IMR-90 (cell line): ENCODE measurements around the gene HOXA10. TPM values are rescaled to one million over a fixed set of nuclear protein-coding genes. Genes with fewer than 3 reads are reported as not detected.

Source experiments
- ATAC-seq: fragments of 200-7000 bp; cut with Tn5 transposase; 2 replicates; pipeline ENCODE4 v1.9.1; 2020; ENCODE audit warnings: low read depth, mild to moderate bottlenecking, moderate library complexity
- BruUV-seq: library from RNA; stranded (reverse); fragments of 400-500 nt; replicated peaks from 2 replicates; lab custom pipeline; 2021; lab: Mats Ljungman, UMichigan
- CTCF ChIA-PET: fragments of 300-600 bp; formaldehyde crosslinking; extraction: SDS; loops from one replicate; lab custom pipeline; 2021; ENCODE audit warnings: antibody characterized with exemption; lab: Yijun Ruan, JAX
- POLR2A ChIA-PET: fragments of 300-600 bp; sonication (Branson Sonifier 250); formaldehyde crosslinking; loops from one replicate; lab custom pipeline; 2022; ENCODE audit warnings: antibody characterized with exemption; ENCODE audit not compliant: unreplicated experiment; lab: Charles Lee
- DNase-seq: peaks from one replicate; pipeline ENCODE4 v3.0.0; 2013
- H2AFZ ChIP-seq: replicated peaks from 2 replicates; pipeline ENCODE3; 2013; ENCODE audit warnings: low read length, mild to moderate bottlenecking; ENCODE audit not compliant: poor library complexity
- H2AK5ac ChIP-seq: 2 replicates; pipeline ENCODE4 v1.6.1; 2013; ENCODE audit warnings: low read depth, low read length, inconsistent platforms
- H2AK9ac ChIP-seq: replicated peaks from 2 replicates; pipeline ENCODE3; 2013; ENCODE audit warnings: mild to moderate bottlenecking, low read depth, low read length, moderate library complexity; ENCODE audit not compliant: poor library complexity
- H2BK120ac ChIP-seq: 2 replicates; pipeline ENCODE4 v1.6.1; 2013; ENCODE audit warnings: low read depth, low read length, inconsistent platforms
- H2BK15ac ChIP-seq: 3 replicates; pipeline ENCODE4 v1.6.1; 2013; ENCODE audit warnings: low read depth, low read length, inconsistent platforms
- H2BK20ac ChIP-seq: 2 replicates; pipeline ENCODE4 v1.6.1; 2013; ENCODE audit warnings: low read depth, mild to moderate bottlenecking, inconsistent platforms, low read length, moderate library complexity
- H2BK5ac ChIP-seq: 2 replicates; pipeline ENCODE4 v1.6.1; 2013; ENCODE audit warnings: mild to moderate bottlenecking, low read depth, low read length, inconsistent platforms; ENCODE audit not compliant: poor library complexity, severe bottlenecking
- H3K14ac ChIP-seq: replicated peaks from 2 replicates; pipeline ENCODE4 v1.6.1; 2013; ENCODE audit warnings: low read depth, low read length, inconsistent platforms
- H3K18ac ChIP-seq: 2 replicates; pipeline ENCODE4 v1.6.1; 2013; ENCODE audit warnings: low read depth, low read length, control low read depth
- H3K23ac ChIP-seq: 2 replicates; pipeline ENCODE4 v1.6.1; 2013; ENCODE audit warnings: low read depth, low read length, inconsistent platforms
- H3K27ac ChIP-seq: 2 replicates; pipeline ENCODE4 v1.5.1; 2013; ENCODE audit warnings: mild to moderate bottlenecking, control low read depth, low read length; ENCODE audit not compliant: insufficient read depth
- H3K27me3 ChIP-seq: 2 replicates; pipeline ENCODE4 v1.6.1; 2013; ENCODE audit warnings: low read length; ENCODE audit not compliant: control insufficient read depth, insufficient read depth
- H3K36me3 ChIP-seq: 2 replicates; pipeline ENCODE4 v1.6.1; 2013; ENCODE audit warnings: low read length, mixed read lengths; ENCODE audit not compliant: control insufficient read depth, insufficient read depth
- H3K4ac ChIP-seq: 2 replicates; pipeline ENCODE4 v1.6.1; 2013; ENCODE audit warnings: low read depth, low read length, inconsistent platforms
- H3K4me1 ChIP-seq: 2 replicates; pipeline ENCODE4 v1.6.1; 2013; ENCODE audit warnings: low read length, mixed read lengths; ENCODE audit not compliant: control insufficient read depth, insufficient read depth
- H3K4me2 ChIP-seq: 2 replicates; pipeline ENCODE4 v1.6.1; 2013; ENCODE audit warnings: low read depth, mild to moderate bottlenecking, control low read depth, low read length, moderate library complexity
- H3K4me3 ChIP-seq: 2 replicates; pipeline ENCODE4 v1.5.1; 2013; ENCODE audit warnings: low read depth, mild to moderate bottlenecking, control low read depth, low read length, moderate library complexity; ENCODE audit not compliant: insufficient read depth
- H3K56ac ChIP-seq: 2 replicates; pipeline ENCODE4 v1.6.1; 2013; ENCODE audit warnings: low read length, inconsistent platforms; ENCODE audit not compliant: insufficient read depth; ENCODE audit errors: extremely low read depth
- H3K79me1 ChIP-seq, 2 experiments: 2 replicates each; pipeline ENCODE4 v1.6.1; 2013; ENCODE audit warnings: low read length in 2 of 2, inconsistent platforms in 1 of 2, low read depth in 1 of 2
- H3K9ac ChIP-seq: 2 replicates; pipeline ENCODE4 v1.6.1; 2013; ENCODE audit warnings: low read depth, low read length, control low read depth
- H3K9me1 ChIP-seq: 2 replicates; pipeline ENCODE4 v1.6.1; 2013; ENCODE audit warnings: low read length, inconsistent platforms; ENCODE audit not compliant: insufficient read depth
- H3K9me3 ChIP-seq: 2 replicates; pipeline ENCODE4 v1.6.1; 2013; ENCODE audit warnings: low read length; ENCODE audit not compliant: control insufficient read depth, insufficient read depth
- H4K20me1 ChIP-seq: 2 replicates; pipeline ENCODE4 v1.6.1; 2013; ENCODE audit warnings: low read length, inconsistent platforms; ENCODE audit not compliant: insufficient read depth
- H4K5ac ChIP-seq: 2 replicates; pipeline ENCODE4 v1.6.1; 2013; ENCODE audit warnings: mild to moderate bottlenecking, low read depth, low read length, control low read depth
- H4K8ac ChIP-seq, 2 experiments: 2 replicates each; pipeline ENCODE4 v1.6.1; 2013; ENCODE audit warnings: low read depth in 2 of 2, low read length in 2 of 2, control low read depth in 1 of 2, inconsistent platforms in 1 of 2
- H4K91ac ChIP-seq: 2 replicates; pipeline ENCODE4 v1.6.1; 2013; ENCODE audit warnings: low read depth, low read length, inconsistent platforms; ENCODE audit not compliant: insufficient read depth
- BHLHE40 ChIP-seq: fragments of 150-350 bp; IDR thresholded peaks from 2 replicates; pipeline ENCODE4 v1.6.1; 2016; ENCODE audit warnings: mild to moderate bottlenecking, low read depth, low read length
- CEBPB ChIP-seq: IDR thresholded peaks from 2 replicates; pipeline ENCODE4 v1.6.1; 2012; ENCODE audit warnings: low read depth, low read length, improper control_type of control experiment
- CHD1 ChIP-seq: IDR thresholded peaks from 2 replicates; pipeline ENCODE4 v1.6.1; 2012; ENCODE audit warnings: low read depth, low read length, improper control_type of control experiment
- FOS ChIP-seq: fragments of 150-350 bp; IDR thresholded peaks from 2 replicates; pipeline ENCODE4 v1.6.1; 2016; ENCODE audit warnings: low read depth, low read length
- MAFK ChIP-seq: IDR thresholded peaks from 2 replicates; pipeline ENCODE4 v1.6.1; 2012; ENCODE audit warnings: low read depth, low read length, improper control_type of control experiment
- MAZ ChIP-seq: IDR thresholded peaks from 2 replicates; pipeline ENCODE4 v1.6.1; 2012; ENCODE audit warnings: low read depth, mild to moderate bottlenecking, low read length, improper control_type of control experiment, moderate library complexity, borderline replicate concordance
- MXI1 ChIP-seq: IDR thresholded peaks from 2 replicates; pipeline ENCODE4 v1.6.1; 2012; ENCODE audit warnings: low read depth, mild to moderate bottlenecking, low read length, moderate library complexity, borderline replicate concordance
- POLR2A ChIP-seq: IDR thresholded peaks from 2 replicates; pipeline ENCODE4 v1.6.1; 2012; ENCODE audit warnings: mild to moderate bottlenecking, low read depth, low read length
- RAD21 ChIP-seq: IDR thresholded peaks from 2 replicates; pipeline ENCODE4 v1.6.1; 2012; ENCODE audit warnings: low read length, improper control_type of control experiment
- RCOR1 ChIP-seq: IDR thresholded peaks from 2 replicates; pipeline ENCODE4 v1.6.1; 2012; ENCODE audit warnings: mild to moderate bottlenecking, low read length, improper control_type of control experiment; ENCODE audit not compliant: insufficient replicate concordance
- RFX5 ChIP-seq: IDR thresholded peaks from 2 replicates; pipeline ENCODE4 v1.8.0; 2012; ENCODE audit warnings: low read depth, mild to moderate bottlenecking, low read length, moderate library complexity
- SMC3 ChIP-seq: fragments of 150-350 bp; IDR thresholded peaks from 2 replicates; pipeline ENCODE4 v1.6.1; 2016; ENCODE audit warnings: low read depth, mild to moderate bottlenecking, antibody characterized with exemption, low read length, moderate library complexity
- USF2 ChIP-seq: fragments of 150-350 bp; IDR thresholded peaks from 2 replicates; pipeline ENCODE4 v1.6.1; 2017; ENCODE audit warnings: mild to moderate bottlenecking, antibody characterized with exemption, low read length, low read depth
- WGBS, 2 experiments: methylation state at CpG; one replicate each; pipeline versions ENCODE4 v1.1.5 to v1.1.7; 2013; ENCODE audit warnings: missing lambda C conversion rate in 2 of 2; ENCODE audit not compliant: insufficient read length in 1 of 2; ENCODE audit errors: extremely low coverage in 2 of 2; 5-methylcytosine and 5-hydroxymethylcytosine counted together
- dilution Hi-C: fragments of 300-500 bp; cut with HindIII; formaldehyde crosslinking; loops from one replicate; pipeline ENCODE4 v1.14.3; 2018; ENCODE audit warnings: low sequenced_read_pairs; ENCODE audit not compliant: unreplicated experiment
- in situ Hi-C: fragments of 300-500 bp; cut with MboI; formaldehyde crosslinking; loops from 3 replicates; pipeline ENCODE4 v1.14.3; 2019; ENCODE audit warnings: low sequenced_read_pairs, inconsistent platforms, mixed read lengths
- intact Hi-C: fragments of 100-400 bp; cut with micrococcal nuclease; formaldehyde crosslinking; loops from 2 replicates; pipeline ENCODE4 v1.10.0; 2022
- polyA plus RNA-seq, 3 experiments: library from polyadenylated mRNA; depleted of rRNA; stranded (reverse); fragments of >200 nt; gene quantifications; 2 replicates each; pipeline ENCODE4 v1.2.3, GENCODE V29; 2012; ENCODE audit warnings: low replicate concordance in 1 of 3
- total RNA-seq: library from RNA; depleted of rRNA; stranded (reverse); fragments of >200 nt; gene quantifications from 2 replicates; pipeline ENCODE4 v1.2.3, GENCODE V29; 2012
- TF ChIP-seq, protein P1 (sequence below): conservative IDR thresholded peaks from 2 replicates; pipeline ENCODE4 v1.5.1; 2012; ENCODE audit warnings: mild to moderate bottlenecking, low read depth, low read length, improper control_type of control experiment
- TF ChIP-seq, protein P2 (sequence below): fragments of 150-350 bp; IDR thresholded peaks from 2 replicates; pipeline ENCODE4 v1.6.1; 2016; ENCODE audit warnings: low read depth, mild to moderate bottlenecking, low read length, moderate library complexity, borderline replicate concordance

The HOXA10 gene
- total and polyA plus RNA-seq, 2 of the 4 experiments (the other 2 are of a cell fraction): 0.10 to 0.18 TPM

- WGBS, 2 experiments: 17% methylated on average over 1 of the region's 2 CpGs; no CpG with 5 or more reads in 1 of the 2 experiments
- H3K27me3 ChIP-seq: no peaks in the 10 kb centered on the region
- TF ChIP-seq RCOR1: no peak
- TF ChIP-seq SMC3: no peak
- TF ChIP-seq USF2: no peak
- TF ChIP-seq, protein P1, sequence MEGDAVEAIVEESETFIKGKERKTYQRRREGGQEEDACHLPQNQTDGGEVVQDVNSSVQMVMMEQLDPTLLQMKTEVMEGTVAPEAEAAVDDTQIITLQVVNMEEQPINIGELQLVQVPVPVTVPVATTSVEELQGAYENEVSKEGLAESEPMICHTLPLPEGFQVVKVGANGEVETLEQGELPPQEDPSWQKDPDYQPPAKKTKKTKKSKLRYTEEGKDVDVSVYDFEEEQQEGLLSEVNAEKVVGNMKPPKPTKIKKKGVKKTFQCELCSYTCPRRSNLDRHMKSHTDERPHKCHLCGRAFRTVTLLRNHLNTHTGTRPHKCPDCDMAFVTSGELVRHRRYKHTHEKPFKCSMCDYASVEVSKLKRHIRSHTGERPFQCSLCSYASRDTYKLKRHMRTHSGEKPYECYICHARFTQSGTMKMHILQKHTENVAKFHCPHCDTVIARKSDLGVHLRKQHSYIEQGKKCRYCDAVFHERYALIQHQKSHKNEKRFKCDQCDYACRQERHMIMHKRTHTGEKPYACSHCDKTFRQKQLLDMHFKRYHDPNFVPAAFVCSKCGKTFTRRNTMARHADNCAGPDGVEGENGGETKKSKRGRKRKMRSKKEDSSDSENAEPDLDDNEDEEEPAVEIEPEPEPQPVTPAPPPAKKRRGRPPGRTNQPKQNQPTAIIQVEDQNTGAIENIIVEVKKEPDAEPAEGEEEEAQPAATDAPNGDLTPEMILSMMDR: no peak
- no peak for TF ChIP-seq MAZ
- TF ChIP-seq FOS: no peak
- no peak for TF ChIP-seq CHD1
- no peak for TF ChIP-seq POLR2A
- no peak for TF ChIP-seq BHLHE40
- TF ChIP-seq RFX5: no peak
- no peak for TF ChIP-seq RAD21
- TF ChIP-seq, protein P2, sequence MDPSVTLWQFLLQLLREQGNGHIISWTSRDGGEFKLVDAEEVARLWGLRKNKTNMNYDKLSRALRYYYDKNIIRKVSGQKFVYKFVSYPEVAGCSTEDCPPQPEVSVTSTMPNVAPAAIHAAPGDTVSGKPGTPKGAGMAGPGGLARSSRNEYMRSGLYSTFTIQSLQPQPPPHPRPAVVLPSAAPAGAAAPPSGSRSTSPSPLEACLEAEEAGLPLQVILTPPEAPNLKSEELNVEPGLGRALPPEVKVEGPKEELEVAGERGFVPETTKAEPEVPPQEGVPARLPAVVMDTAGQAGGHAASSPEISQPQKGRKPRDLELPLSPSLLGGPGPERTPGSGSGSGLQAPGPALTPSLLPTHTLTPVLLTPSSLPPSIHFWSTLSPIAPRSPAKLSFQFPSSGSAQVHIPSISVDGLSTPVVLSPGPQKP: no peak
- no peak for TF ChIP-seq MAFK
- TF ChIP-seq MXI1: no peak
- TF ChIP-seq CEBPB: no peak
- intact Hi-C loops: loop anchor here (2.0 kb wide), 1 partner anchor 31 kb away; no protein-coding TSS in a partner anchor
- no peak overlapping the region for H2AK9ac ChIP-seq
- 0 out of 2 replicates have a peak overlapping the region, but pooled peaks have one; percentile 9 for H2BK120ac ChIP-seq
- H4K20me1 ChIP-seq: no peaks in the 10 kb centered on the region
- H3K36me3 ChIP-seq: peaks cover 3% of the 10 kb centered on the region; the same call in 1 of the 2 replicates
- peaks cover 20 to 48% of the 10 kb centered on the region in 2 experiments for H3K79me1 ChIP-seq
- peak overlapping the region; percentile 51 for H3K23ac ChIP-seq
- peak overlapping the region; percentile 19 for H2AK5ac ChIP-seq
- ATAC-seq: no peak
- no peak overlapping the region for H2BK20ac ChIP-seq
- no peak overlapping the region for H2BK15ac ChIP-seq
- ChIA-PET POLR2A (no interaction called here), CTCF (interaction anchor here (1.0 kb wide), 1 partner anchor 17 kb away, joined by 4 read pairs; no protein-coding TSS in a partner anchor)
- H3K4me2 ChIP-seq: peak overlapping the region; percentile 10; the same call in 1 of the 2 replicates
- H2AFZ ChIP-seq: no peak overlapping the region
- no peak overlapping the region; the same call in 1 of the 2 replicates for H3K9ac ChIP-seq
- peaks cover 28% of the 10 kb centered on the region for H3K4me1 ChIP-seq
- peak overlapping the region; percentile 3; the same call in 1 of the 2 replicates for H3K4ac ChIP-seq
- no peak overlapping the region for H2BK5ac ChIP-seq
- H3K4me3 ChIP-seq: no peak overlapping the region
- no peak overlapping the region for H4K91ac ChIP-seq
- H3K56ac ChIP-seq: no peak overlapping the region
- peak overlapping the region; percentile 33; the same call in 1 of the 2 replicates for H3K27ac ChIP-seq
- H3K14ac ChIP-seq: no peak overlapping the region; the same call in 1 of the 2 replicates
- H4K8ac ChIP-seq: no peak overlapping the region
- H3K18ac ChIP-seq: no peak overlapping the region
- H4K5ac ChIP-seq: no peak overlapping the region
- dilution Hi-C loops: no loop called here
- in situ Hi-C loops: no loop called here
- peak; percentile 78 for DNase-seq
- no peaks in the 10 kb centered on the region for H3K9me3 ChIP-seq
- peaks cover 7% of the 10 kb centered on the region for H3K9me1 ChIP-seq
- BruUV-seq: no TSS peak
These were observed 46.1 kb downstream of the HOXA10 start for GRCh38 chr7:27128034-27128433.
